ENCODE results near the gene EHMT1.
A peak's percentile ranks its signal among the peaks of the same experiment; 100 is the strongest.
"Not testable (repeated sequence)": the region's sequence is repeated elsewhere in the genome, so short reads cannot be mapped to it uniquely, and the experiment has no call there.

Gene EHMT1

DNA sequence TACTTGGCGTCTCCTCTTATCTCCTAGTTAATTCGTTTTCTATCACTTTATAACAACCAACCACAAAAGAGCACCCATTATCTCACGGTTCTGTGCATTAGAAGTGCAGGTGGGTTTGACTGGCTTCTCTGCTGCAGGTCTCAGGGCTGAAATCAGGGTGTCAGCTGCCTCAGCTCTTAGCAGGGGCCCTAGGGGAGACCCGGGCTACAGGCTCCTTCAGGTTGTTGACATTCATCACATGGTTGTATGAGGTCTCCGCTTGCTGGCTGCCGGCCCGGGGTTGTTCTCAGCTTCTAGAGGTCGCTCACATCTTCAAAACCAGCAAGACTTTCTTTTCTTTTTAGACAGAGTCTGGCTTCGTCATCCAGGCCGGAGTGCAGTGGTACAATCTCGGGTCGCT, 25.6 kb upstream of the EHMT1 start:
- no peak overlapping the region for H3K27ac ChIP-seq (ENCODE audit: low read depth, low read length, poor library complexity, severe bottlenecking)
- H4K20me1 ChIP-seq (ENCODE audit: insufficient read depth, low read length) = no peaks in the 10 kb centered on the region
- H3K79me2 ChIP-seq (ENCODE audit: insufficient read depth, low read length) = no peaks in the 10 kb centered on the region; the same call in 1 of the 2 replicates
- H3K9ac ChIP-seq (ENCODE audit: low read length) = no peak overlapping the region
- TF ChIP-seq EZH2 (IDR thresholded peaks at IDR 0.05; ENCODE audit: borderline replicate concordance, low read length) = no peak
- TF ChIP-seq, protein P1, sequence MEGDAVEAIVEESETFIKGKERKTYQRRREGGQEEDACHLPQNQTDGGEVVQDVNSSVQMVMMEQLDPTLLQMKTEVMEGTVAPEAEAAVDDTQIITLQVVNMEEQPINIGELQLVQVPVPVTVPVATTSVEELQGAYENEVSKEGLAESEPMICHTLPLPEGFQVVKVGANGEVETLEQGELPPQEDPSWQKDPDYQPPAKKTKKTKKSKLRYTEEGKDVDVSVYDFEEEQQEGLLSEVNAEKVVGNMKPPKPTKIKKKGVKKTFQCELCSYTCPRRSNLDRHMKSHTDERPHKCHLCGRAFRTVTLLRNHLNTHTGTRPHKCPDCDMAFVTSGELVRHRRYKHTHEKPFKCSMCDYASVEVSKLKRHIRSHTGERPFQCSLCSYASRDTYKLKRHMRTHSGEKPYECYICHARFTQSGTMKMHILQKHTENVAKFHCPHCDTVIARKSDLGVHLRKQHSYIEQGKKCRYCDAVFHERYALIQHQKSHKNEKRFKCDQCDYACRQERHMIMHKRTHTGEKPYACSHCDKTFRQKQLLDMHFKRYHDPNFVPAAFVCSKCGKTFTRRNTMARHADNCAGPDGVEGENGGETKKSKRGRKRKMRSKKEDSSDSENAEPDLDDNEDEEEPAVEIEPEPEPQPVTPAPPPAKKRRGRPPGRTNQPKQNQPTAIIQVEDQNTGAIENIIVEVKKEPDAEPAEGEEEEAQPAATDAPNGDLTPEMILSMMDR (IDR thresholded peaks at IDR 0.05; ENCODE audit: low read length) = no peak
- H3K9me3 ChIP-seq (ENCODE audit: low read length) = no peaks in the 10 kb centered on the region
- no peak overlapping the region for H3K4me2 ChIP-seq (ENCODE audit: low read length)
- no peak overlapping the region for H3K4me3 ChIP-seq (ENCODE audit: low read depth, low read length, poor library complexity, severe bottlenecking)
- H3K36me3 ChIP-seq (ENCODE audit: insufficient read depth, low read length) = peaks cover 10% of the 10 kb centered on the region; the same call in 1 of the 2 replicates
- H3K9me2 ChIP-seq (ENCODE audit: low read depth, low read length) = no peaks in the 10 kb centered on the region
- no peaks in the 10 kb centered on the region for H3F3A ChIP-seq (ENCODE audit: insufficient read depth, low read length)
- H2AFZ ChIP-seq (ENCODE audit: low read length) = no peak overlapping the region
- H3K4me1 ChIP-seq (ENCODE audit: insufficient read depth, low read length, severe bottlenecking) = peaks cover 24% of the 10 kb centered on the region
- H3K27me3 ChIP-seq (ENCODE audit: insufficient read depth, low read length) = no peaks in the 10 kb centered on the region; the same call in 1 of the 2 replicates

DNA sequence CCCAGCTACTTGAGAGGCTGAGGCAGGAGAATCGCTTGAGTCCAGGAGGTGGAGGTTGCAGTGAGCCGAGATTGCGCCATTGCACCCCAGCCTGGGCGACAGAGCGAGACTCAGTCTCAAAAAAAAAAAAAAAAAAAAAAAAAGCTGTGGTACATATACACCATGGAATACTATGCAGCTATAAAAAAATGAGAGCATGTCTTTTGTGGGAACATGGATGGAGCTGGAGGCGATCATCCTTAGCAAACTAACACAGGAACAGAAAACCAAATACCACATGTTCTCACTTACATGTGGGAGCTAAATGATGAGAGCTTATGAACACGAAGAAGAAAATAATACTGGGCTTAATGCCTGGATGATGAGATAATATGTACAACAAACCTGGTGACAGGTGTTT, 22.2 kb upstream of the EHMT1 start:
- H3K27me3 ChIP-seq (ENCODE audit: insufficient read depth, low read length); H3K27ac ChIP-seq (ENCODE audit: low read depth, low read length, poor library complexity, severe bottlenecking); H4K20me1 ChIP-seq (ENCODE audit: insufficient read depth, low read length); H3K9ac ChIP-seq (ENCODE audit: low read length); H3K9me3 ChIP-seq (ENCODE audit: low read length); H3K79me2 ChIP-seq (ENCODE audit: insufficient read depth, low read length); H2AFZ ChIP-seq (ENCODE audit: low read length); H3F3A ChIP-seq (ENCODE audit: insufficient read depth, low read length); H3K4me3 ChIP-seq (ENCODE audit: low read depth, low read length, poor library complexity, severe bottlenecking); H3K4me2 ChIP-seq (ENCODE audit: low read length); H3K36me3 ChIP-seq (ENCODE audit: insufficient read depth, low read length); H3K9me2 ChIP-seq (ENCODE audit: low read depth, low read length): not testable (repeated sequence)
- H3K4me1 ChIP-seq (ENCODE audit: insufficient read depth, low read length, severe bottlenecking) = peaks cover 16% of the 10 kb centered on the region

DNA sequence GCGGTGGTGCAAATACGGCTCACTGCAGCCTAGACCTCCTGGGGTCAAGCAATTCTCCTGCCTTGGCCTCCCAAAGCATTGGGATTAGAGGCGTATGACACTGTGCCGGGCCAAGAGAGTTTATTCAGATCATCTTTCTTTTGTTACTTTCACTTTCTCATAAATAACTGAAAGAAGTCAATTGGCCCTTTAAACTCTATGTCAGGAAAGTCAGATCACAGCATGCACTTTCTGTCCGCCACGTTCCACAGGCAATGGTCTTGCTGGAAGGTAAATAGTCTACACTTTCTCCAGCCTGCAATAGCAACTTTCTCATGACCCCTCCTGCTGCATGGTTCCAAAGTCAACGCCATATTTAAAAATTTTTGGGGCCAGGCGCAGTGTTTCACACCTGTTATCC, 19.9 kb upstream of the EHMT1 start:
- Histone ChIP-seq H2AFZ (ENCODE audit: low read length) (no peak overlapping the region), H3F3A (ENCODE audit: insufficient read depth, low read length) (no peaks in the 10 kb centered on the region), H3K9me2 (ENCODE audit: low read depth, low read length) (no peaks in the 10 kb centered on the region), H3K9me3 (ENCODE audit: low read length) (no peaks in the 10 kb centered on the region), H3K79me2 (ENCODE audit: insufficient read depth, low read length) (no peaks in the 10 kb centered on the region), H4K20me1 (ENCODE audit: insufficient read depth, low read length) (no peaks in the 10 kb centered on the region), H3K9ac (ENCODE audit: low read length) (no peak overlapping the region), H3K4me3 (ENCODE audit: low read depth, low read length, poor library complexity, severe bottlenecking) (no peak overlapping the region), H3K27me3 (ENCODE audit: insufficient read depth, low read length) (no peaks in the 10 kb centered on the region), H3K36me3 (ENCODE audit: insufficient read depth, low read length) (no peaks in the 10 kb centered on the region), H3K4me1 (ENCODE audit: insufficient read depth, low read length, severe bottlenecking) (peaks cover 25% of the 10 kb centered on the region), H3K4me2 (ENCODE audit: low read length) (no peak overlapping the region), H3K27ac (ENCODE audit: low read depth, low read length, poor library complexity, severe bottlenecking) (no peak overlapping the region)
- no peak for TF ChIP-seq EZH2 (IDR thresholded peaks at IDR 0.05; ENCODE audit: borderline replicate concordance, low read length)
- TF ChIP-seq, protein P1 (IDR thresholded peaks at IDR 0.05; ENCODE audit: low read length) = no peak

DNA sequence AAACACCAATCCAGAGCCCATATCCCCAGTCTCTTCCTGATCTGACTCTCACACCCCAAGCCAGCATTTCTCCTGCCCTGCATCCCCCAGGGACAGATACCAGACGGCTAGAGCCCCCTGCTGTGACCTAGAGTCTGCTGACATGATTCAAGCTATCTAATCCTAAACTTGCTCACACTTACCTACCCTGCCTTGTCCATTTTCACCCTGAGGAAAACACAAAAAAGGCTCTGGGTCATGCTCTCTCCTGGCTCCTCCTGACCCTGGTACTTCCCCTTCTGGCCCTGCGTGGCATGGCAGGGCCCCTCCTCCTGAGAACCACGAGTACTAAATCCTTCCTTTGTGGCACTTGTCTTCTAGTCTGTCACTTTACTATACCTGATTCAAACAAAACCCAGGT, 16.1 kb upstream of the EHMT1 start:
- Histone ChIP-seq H3K4me1 (ENCODE audit: insufficient read depth, low read length, severe bottlenecking) (peaks cover 48% of the 10 kb centered on the region), H3K9ac (ENCODE audit: low read length) (no peak overlapping the region; the same call in 1 of the 2 replicates), H3K79me2 (ENCODE audit: insufficient read depth, low read length) (no peaks in the 10 kb centered on the region), H3K9me3 (ENCODE audit: low read length) (no peaks in the 10 kb centered on the region), H3K4me3 (ENCODE audit: low read depth, low read length, poor library complexity, severe bottlenecking) (no peak overlapping the region), H3K27ac (ENCODE audit: low read depth, low read length, poor library complexity, severe bottlenecking) (peak overlapping the region; percentile 31), H3F3A (ENCODE audit: insufficient read depth, low read length) (no peaks in the 10 kb centered on the region), H3K4me2 (ENCODE audit: low read length) (peak overlapping the region; percentile 1; the same call in 1 of the 2 replicates), H2AFZ (ENCODE audit: low read length) (no peak overlapping the region), H4K20me1 (ENCODE audit: insufficient read depth, low read length) (no peaks in the 10 kb centered on the region), H3K36me3 (ENCODE audit: insufficient read depth, low read length) (no peaks in the 10 kb centered on the region), H3K9me2 (ENCODE audit: low read depth, low read length) (no peaks in the 10 kb centered on the region), H3K27me3 (ENCODE audit: insufficient read depth, low read length) (no peaks in the 10 kb centered on the region)
- TF ChIP-seq EZH2 (IDR thresholded peaks at IDR 0.05; ENCODE audit: borderline replicate concordance, low read length) = no peak
- TF ChIP-seq, protein P1 (IDR thresholded peaks at IDR 0.05; ENCODE audit: low read length) = no peak

All from OCI-LY1 (cell line).